NOMO-1 treated with DMSO at 0.1 percent for 48 hours (cell line): ENCODE measurements around the gene SLC24A3.

Experiments
- DNase-seq: peaks from one replicate; lab custom pipeline; 2025; ENCODE audit not compliant: unreplicated experiment; lab: John Stamatoyannopoulos, UW

Gene SLC24A3

DNA sequence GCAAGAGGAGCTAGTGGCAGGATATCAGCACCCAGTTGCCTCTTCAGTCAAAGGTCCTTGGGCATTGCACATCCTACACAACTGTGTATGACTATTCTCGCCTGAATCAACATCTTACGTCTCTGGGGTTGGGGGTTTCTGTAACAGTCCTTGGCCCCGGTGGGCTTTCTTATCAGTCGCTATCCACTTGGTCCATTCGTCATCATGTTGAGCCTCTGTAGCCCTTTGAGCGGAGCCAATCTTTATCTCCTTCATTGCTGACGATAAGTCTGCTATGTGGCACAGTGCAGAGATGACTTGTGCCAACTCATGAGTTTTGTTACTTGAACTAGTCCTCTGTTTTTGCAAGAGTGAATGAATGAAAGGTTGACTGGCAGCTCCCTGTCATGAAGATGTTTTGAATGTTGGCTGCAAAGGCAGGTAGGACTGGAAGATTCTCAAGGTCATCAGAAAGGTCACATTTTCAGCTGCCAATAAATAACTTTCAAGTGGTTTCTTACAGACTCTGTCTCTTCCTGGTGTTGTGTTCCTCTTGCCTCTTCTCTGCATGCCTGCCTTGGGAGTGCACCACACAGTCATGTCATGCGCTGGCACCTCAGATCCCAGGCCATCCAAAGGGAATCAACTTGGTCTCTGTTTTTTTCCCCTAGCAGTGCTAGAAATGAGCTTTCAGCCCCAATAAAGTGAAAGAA is 238.9 kb downstream of the SLC24A3 start:
- DNase-seq = no peak

DNA sequence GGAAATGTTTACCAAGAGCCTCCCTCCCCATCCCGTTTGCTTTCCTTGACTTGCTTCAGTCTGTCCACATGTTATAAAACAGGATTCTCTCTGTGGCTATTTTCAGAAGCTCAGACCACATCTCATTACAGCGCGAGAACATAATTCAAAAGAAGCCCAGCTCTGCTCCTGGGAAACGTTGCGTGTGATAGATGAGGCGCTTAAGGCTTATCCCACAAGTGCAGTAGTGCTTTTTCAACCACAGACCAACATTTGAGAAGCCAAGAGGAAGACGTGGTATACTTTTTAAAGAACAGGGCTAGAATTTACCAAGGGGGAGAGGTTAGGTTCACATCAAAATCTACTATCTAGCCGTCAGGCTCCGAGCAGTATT is 239.5 kb downstream of the SLC24A3 start:
- DNase-seq = peak; percentile 40

- no peak for DNase-seq
Measured at GRCh38 chr20:19453410-19453809, 241.0 kb downstream of the SLC24A3 start.

DNA sequence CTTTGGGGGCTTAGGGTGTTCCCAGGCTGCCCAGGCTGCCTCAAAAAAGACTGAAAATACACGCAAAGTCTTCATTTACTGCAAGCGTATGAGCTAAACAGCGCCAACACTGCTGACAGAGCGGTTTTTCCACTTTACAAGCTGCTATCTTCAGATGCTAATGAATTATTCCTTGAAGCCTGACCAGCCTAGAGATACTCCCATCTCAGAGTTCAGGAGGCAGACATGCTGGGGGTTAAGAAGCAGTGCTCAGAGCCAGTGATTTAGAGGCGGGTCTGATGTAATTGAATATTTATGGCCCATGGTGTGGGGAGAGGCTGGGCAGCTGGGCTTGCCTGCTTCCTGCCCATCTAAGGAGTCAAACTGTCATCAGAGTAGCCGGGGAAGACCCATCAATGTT is 241.4 kb downstream of the SLC24A3 start:
- no peak for DNase-seq

DNA sequence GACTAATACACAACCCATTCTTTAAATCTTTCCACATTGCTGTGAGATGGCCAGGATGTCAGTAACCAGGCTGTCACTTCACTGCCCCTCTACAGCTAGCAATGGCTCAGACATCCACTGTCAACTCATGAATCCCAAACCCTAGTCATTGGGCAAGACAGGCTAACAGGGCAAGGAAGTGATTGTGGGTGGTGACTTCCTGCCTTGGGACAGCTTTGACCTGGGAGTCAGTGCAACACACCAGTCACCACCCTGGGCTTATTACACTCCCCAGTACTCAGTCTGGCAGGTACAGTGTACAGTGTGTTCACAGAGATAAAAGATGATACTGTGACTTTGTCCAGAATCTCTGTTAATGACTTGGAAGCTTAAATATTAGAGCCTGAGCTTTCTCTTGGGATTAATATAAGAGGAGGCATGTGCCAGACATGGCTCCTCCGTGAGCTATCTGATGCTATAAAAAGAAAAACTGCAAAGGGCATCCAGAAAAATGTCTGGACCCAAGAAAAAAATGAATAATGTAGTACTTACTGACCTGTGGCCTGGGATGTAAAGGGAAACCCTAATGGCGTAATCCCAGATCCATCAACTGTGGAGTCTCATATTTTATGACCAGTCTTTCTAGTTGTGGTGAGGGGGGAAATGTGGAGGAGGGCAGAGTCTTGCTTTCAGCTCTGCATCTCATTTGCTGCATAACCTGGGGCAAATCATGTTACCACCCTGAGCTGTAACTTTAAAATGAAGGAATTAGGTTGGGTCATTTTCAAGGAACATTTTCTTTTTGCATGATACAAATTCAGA is 244.4 kb downstream of the SLC24A3 start:
- no peak for DNase-seq

- DNase-seq = no peak
Measured at GRCh38 chr20:19457611-19458010, 245.2 kb downstream of the SLC24A3 start.

DNA sequence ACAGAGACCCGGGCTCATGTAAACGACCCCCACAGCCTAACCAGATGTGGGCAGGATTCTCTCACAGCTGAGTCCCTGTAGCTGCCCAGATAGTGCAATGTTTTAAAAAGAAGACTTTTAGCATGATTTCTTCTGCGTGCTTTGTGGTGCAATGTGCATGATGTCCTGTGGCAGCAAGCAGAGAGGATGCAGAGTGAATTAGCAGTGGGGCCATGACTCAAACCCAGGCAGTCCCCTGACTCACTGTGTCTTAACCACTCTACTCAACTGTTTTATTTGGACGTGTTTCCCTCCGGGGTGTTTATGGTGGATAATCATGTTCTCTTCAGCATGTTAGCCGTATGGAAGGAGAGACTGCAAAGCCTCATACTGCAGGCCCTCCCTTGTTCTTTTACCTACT is 247.9 kb downstream of the SLC24A3 start:
- no peak for DNase-seq

- no peak for DNase-seq
Measured at GRCh38 chr20:19462491-19462890, 250.0 kb downstream of the SLC24A3 start.

- no peak for DNase-seq
Measured at GRCh38 chr20:19463597-19463996, 251.2 kb downstream of the SLC24A3 start.

GRCh38 chr20:19465536-19465935 is 253.1 kb downstream of the SLC24A3 start:
- peak; percentile 76 for DNase-seq

GRCh38 chr20:19466206-19466928 is 253.9 kb downstream of the SLC24A3 start:
- no peak for DNase-seq

- DNase-seq = no peak
Measured at GRCh38 chr20:19473216-19473921, 260.9 kb downstream of the SLC24A3 start.

GRCh38 chr20:19473922-19474286 is 261.5 kb downstream of the SLC24A3 start:
- no peak for DNase-seq

DNA sequence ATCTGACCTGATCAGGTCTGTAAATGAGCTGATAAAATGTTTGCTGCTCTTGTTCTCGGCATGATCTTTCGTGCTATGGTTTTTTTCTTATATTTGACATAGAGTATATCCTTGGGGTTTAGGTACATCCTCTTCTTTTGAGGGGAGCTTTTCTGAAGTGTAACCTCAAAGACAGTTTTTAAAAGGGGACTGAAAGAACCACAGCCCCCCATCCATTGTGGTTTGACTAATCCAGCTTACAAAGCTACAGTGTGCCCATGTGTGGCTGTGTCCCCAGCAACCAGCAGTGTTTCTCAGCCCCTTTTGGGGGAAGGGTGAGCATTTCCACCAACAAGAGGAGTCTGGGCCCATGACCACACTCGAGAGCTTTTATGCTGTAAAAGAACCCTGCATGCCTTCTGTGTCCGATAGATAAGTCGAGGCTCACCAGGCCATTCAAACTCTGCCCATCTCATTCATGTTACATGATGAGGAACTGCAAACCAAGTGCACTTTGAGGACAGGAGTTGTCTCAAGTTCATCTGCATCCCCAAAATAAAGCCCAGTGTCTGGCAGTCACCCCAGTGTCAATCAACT is 266.0 kb downstream of the SLC24A3 start:
- no peak for DNase-seq

- no peak for DNase-seq
Measured at GRCh38 chr20:19482726-19483125, 270.3 kb downstream of the SLC24A3 start.

DNA sequence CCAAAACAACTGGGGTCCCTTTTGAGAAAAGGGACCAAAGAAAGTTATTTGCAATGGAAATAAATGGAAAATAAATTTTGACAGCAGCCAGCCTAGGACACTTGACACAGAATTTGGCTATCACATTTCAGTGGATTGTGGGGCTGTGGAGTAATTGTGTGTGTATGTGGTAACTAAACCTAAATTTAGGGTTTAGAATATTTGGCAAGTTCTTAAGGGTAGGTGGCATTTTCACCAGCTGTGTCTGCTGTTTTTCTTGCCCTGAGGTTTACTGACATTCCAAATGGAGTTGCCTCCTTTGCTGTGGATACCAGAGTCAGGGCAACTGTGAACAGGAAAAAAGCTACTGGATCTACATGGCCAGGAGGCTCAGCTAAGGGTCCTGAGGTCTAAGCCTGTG is 270.9 kb downstream of the SLC24A3 start:
- no peak for DNase-seq

GRCh38 chr20:19486446-19486845 is 274.0 kb downstream of the SLC24A3 start:
- DNase-seq = no peak

DNA sequence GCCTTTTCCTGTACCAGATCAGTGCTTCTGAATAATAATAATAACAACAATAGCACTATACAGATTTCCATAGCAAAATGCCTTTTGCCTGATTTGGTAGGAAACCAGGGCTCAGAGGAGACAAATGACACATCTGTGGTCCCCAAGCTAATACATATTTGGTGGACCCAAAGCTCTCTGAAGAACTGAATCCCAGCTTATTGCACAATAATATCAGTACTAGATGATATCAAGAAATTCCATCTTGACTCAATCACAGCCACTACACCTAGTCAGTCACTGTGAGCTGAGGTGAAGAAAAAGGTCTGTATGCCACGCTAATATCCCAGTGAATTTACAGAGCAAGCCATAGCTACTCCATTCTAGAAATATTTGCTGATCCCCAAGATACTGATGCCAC is 275.0 kb downstream of the SLC24A3 start:
- no peak for DNase-seq

DNA sequence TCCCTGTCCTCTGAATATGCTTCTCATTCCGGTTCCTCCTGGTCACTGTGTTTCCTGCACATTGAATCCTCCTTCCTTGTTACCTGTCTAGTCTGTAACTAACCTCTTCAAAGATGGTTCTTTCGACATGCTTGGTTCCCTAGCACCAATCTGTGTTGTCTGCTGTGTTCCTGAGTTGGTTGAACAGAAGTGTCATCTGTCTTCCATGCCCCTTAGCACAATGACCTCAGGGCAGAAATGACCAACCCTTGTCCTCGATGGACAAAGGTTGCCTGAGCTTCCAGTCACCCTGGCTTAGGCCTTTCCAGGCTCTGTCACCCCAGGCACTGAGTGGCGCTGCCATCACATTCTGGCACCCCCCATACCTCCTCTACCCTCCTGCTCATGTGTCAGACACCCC is 278.8 kb downstream of the SLC24A3 start:
- DNase-seq = no peak

DNA sequence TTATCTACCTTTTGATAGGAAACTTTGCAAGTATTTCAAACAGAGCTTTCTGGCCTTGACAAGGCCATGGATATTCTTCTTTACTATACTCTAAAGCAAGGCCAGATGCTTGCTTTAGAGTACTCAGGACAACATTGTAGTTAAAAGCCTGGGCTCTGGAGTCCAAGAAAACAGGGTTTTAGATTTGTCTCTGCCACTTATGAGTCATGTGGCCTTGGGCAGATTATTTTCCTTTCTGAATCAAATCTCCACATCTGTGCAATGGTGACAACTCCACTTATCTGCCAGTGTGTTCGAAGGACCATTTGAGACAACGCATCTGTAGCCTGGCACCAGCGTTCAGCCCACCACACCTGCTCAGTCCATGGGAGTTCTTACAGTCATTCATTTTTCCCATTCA is 279.7 kb downstream of the SLC24A3 start:
- no peak for DNase-seq

- no peak for DNase-seq
Measured at GRCh38 chr20:19492687-19493336, 280.4 kb downstream of the SLC24A3 start.
